ENCODE data around the gene LARGE1.

LARGE1 gene

DNA sequence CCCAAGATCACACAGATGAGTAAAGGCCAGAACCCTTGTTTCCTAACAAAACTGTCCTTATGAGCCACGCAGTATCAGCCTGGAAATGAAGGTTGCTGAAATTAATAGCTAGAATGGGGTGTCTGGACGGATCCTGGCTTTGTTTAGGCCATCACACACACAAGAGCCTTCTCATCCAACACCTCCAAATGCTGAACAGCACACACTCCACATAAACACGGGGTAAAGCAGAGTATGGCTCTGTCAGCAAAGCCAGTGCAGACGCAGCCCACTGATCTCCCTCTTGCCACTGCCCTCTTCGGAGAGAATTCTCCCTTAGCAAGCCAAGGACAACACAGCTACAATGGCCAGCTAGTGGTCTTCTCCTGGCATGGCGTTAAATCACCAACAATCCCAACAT is 469.5 kb downstream of the LARGE1 start:
- Mint-ChIP-seq H3K4me3 (no peak overlapping the region), H3K36me3 (ENCODE audit: low read depth) (no peaks in the 10 kb centered on the region), H3K4me1 (ENCODE audit: low read depth) (no peaks in the 10 kb centered on the region), H3K9me3 (no peaks in the 10 kb centered on the region), H3K27ac (no peak overlapping the region), H3K27me3 (no peaks in the 10 kb centered on the region)

DNA sequence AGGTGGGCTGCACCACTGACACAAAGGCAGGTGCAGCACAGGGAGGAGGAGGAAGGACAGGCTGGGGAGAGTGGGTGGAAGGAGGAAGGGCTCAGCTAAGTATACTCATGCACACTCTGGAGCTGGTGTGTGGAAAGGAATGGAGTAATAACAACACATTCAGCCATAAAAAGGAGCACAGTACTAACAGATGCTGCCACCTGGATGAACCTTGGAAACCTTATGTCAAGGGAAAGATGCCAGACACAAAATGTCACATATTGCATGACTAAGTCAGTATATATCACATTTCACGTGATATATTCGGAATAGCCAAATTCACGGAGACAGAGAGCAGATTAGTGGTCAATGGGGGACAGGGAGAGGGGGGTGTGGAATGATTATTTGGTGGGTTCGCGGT is 472.5 kb downstream of the LARGE1 start:
- no peaks in the 10 kb centered on the region for H3K36me3 Mint-ChIP-seq (ENCODE audit: low read depth)

DNA sequence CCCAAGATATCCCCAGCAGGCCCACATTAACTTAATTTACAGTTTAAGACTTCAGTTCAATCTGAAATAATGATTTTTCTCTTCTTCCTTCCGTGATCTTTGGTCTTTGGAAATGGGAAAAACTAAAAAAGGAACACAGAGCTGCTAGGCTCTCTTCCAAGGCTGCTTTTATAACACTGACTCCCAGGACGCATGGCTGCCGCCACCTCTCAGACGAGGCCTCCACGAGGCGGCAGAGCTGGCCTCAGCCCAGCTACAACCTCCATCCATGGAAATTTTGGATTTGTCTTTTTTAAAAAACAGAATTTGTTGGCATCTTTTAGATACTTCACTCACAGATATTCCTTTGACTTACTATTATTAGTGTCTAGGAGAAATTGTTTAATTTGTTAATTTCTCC is 476.6 kb downstream of the LARGE1 start:
- no peak overlapping the region for H3K4me3 Mint-ChIP-seq
- no peak overlapping the region for H3K27ac Mint-ChIP-seq
- H3K4me1 Mint-ChIP-seq (ENCODE audit: low read depth), result no peaks in the 10 kb centered on the region
- no peaks in the 10 kb centered on the region for H3K27me3 Mint-ChIP-seq
- no peaks in the 10 kb centered on the region for H3K9me3 Mint-ChIP-seq
- no peaks in the 10 kb centered on the region for H3K36me3 Mint-ChIP-seq (ENCODE audit: low read depth)

More for the DNA sequence above, 472.5 kb downstream of the LARGE1 start:
- Mint-ChIP-seq H3K27me3 (no peaks in the 10 kb centered on the region), H3K9me3 (no peaks in the 10 kb centered on the region), H3K4me3 (no peak overlapping the region), H3K4me1 (ENCODE audit: low read depth) (no peaks in the 10 kb centered on the region), H3K27ac (no peak overlapping the region)

DNA sequence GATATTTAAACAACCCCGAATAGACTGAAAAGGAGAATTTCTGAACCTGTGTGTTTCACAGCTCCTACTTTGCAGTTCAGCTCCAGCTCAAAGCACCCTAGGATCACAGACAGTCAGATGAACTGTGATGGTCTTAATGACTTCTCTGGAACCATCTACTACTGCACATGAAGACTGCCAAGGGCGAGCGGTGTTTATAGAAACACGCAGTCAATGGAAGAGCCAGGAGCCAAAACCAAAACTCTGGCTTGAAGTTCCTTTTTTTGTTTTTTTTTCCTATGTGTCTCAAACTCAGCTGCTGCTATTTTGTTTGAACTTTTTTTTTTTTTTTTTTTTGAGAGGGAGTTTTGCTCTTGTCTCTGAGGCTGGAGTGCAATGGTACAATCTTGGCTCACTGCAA is 479.5 kb downstream of the LARGE1 start:
- H3K4me1 Mint-ChIP-seq (ENCODE audit: low read depth), result no peaks in the 10 kb centered on the region
- H3K27me3 Mint-ChIP-seq, result no peaks in the 10 kb centered on the region
- H3K9me3 Mint-ChIP-seq, result no peaks in the 10 kb centered on the region
- no peak overlapping the region for H3K4me3 Mint-ChIP-seq
- no peaks in the 10 kb centered on the region for H3K36me3 Mint-ChIP-seq (ENCODE audit: low read depth)
- no peak overlapping the region for H3K27ac Mint-ChIP-seq

DNA sequence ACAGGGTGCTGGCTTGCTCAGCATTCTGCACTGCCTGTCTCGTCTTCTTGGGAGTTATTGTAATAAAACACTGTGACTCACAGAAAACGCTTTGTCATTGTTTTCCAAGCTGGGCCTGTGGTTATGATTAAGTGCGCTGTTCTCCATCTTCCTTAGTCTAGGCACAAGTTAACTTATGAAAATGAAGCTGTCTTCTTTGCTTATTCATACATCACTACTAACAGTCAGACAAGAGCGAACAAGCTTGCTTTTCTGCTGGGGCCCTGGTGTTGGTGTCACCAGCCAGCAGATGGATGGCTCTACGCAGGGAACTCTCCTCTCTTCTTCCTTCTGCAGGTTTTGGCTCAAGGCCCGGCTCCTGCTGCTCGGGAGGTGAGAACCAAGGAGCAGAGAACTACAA is 482.0 kb downstream of the LARGE1 start:
- H3K4me3 Mint-ChIP-seq, result no peak overlapping the region
- no peaks in the 10 kb centered on the region for H3K36me3 Mint-ChIP-seq (ENCODE audit: low read depth)
- H3K4me1 Mint-ChIP-seq (ENCODE audit: low read depth), result no peaks in the 10 kb centered on the region
- H3K9me3 Mint-ChIP-seq, result no peaks in the 10 kb centered on the region
- H3K27me3 Mint-ChIP-seq, result no peaks in the 10 kb centered on the region
- H3K27ac Mint-ChIP-seq, result no peak overlapping the region

DNA sequence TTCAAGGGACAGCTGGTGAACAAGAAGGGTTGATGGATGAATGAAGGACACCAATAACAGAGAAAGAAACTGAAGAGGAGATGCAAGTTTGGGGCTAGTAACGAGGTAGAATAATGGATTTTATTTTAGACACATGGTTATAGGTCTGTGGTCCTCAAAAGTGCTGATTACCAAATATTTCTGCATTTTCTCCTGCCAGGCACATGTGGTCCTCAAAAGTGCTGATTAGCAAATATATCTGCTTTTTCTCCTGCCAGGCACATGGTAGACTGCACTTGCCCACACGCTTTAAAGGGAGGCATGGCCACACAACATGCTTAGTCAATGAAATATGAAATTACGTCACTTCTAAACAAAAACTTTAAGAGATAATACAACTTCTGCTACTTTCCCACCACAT is 489.0 kb downstream of the LARGE1 start:
- no peak overlapping the region for H3K27ac Mint-ChIP-seq
- no peaks in the 10 kb centered on the region for H3K27me3 Mint-ChIP-seq
- no peak overlapping the region for H3K4me3 Mint-ChIP-seq
- no peaks in the 10 kb centered on the region for H3K36me3 Mint-ChIP-seq (ENCODE audit: low read depth)
- no peaks in the 10 kb centered on the region for H3K9me3 Mint-ChIP-seq
- H3K4me1 Mint-ChIP-seq (ENCODE audit: low read depth), result no peaks in the 10 kb centered on the region

DNA sequence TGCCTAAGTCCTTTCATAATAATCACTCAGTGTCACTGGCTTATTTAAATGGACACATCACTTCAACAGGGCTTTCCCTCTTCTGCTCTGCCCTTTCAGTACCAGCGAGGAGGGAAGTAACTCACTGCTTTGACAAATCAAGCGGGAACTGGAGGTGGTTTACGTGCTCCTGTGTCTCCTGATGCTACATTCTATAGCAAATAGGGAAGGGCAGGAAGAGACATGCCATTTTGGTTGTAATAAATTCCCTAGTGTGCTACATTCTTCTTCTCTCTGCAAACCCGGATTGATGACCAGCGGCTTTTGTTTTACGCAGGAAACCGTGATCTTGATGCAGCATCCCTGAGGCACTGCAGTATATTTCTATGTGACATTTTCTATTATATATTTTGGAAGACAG is 491.0 kb downstream of the LARGE1 start:
- no peaks in the 10 kb centered on the region for H3K27me3 Mint-ChIP-seq
- H3K27ac Mint-ChIP-seq, result no peak overlapping the region
- H3K4me1 Mint-ChIP-seq (ENCODE audit: low read depth), result no peaks in the 10 kb centered on the region
- no peak overlapping the region for H3K4me3 Mint-ChIP-seq
- H3K9me3 Mint-ChIP-seq, result no peaks in the 10 kb centered on the region
- no peaks in the 10 kb centered on the region for H3K36me3 Mint-ChIP-seq (ENCODE audit: low read depth)

DNA sequence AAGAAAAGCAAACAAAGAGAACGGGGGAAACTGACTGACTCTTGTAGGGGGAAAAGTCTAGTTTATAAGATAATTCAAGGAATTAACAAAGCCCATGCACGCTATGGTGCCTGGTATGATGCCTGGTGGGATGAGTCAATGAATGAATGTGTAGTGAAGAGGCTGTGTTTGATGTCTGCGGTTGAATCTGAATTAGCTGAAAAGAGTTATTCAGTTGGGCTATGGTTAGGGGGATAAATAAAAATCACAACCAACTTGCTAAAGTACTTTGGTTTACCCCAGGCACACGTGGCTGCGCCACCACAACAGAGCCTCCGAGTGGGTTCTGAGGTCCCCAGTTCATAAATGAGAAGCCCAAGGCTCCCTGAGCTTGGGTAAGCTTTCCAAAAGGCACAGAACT is 492.8 kb downstream of the LARGE1 start:
- Mint-ChIP-seq H3K36me3 (ENCODE audit: low read depth) (no peaks in the 10 kb centered on the region), H3K9me3 (no peaks in the 10 kb centered on the region), H3K4me1 (ENCODE audit: low read depth) (no peaks in the 10 kb centered on the region), H3K27me3 (no peaks in the 10 kb centered on the region), H3K27ac (no peak overlapping the region), H3K4me3 (no peak overlapping the region)

DNA sequence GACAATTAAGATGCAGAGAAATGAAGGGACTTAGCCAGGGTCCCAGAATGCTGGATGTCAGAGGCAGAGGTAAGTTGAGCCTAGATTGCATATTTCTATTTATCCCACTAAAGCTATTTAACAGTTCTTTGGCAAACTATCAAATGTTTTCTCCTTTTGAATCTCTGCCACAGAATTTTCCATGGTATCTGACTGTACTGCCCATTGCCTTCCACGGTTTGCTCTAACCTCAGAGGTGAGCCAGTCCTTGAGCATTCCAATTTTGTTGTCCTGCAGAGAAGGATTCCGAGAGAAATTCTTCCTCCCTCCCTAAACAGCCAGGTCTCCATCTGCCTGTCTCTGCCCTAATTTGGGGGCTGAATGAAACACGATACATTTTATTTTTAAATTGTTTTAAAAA is 493.8 kb downstream of the LARGE1 start:
- Mint-ChIP-seq H3K27me3 (no peaks in the 10 kb centered on the region), H3K9me3 (no peaks in the 10 kb centered on the region), H3K4me3 (no peak overlapping the region), H3K4me1 (ENCODE audit: low read depth) (no peaks in the 10 kb centered on the region), H3K36me3 (ENCODE audit: low read depth) (no peaks in the 10 kb centered on the region), H3K27ac (no peak overlapping the region)

DNA sequence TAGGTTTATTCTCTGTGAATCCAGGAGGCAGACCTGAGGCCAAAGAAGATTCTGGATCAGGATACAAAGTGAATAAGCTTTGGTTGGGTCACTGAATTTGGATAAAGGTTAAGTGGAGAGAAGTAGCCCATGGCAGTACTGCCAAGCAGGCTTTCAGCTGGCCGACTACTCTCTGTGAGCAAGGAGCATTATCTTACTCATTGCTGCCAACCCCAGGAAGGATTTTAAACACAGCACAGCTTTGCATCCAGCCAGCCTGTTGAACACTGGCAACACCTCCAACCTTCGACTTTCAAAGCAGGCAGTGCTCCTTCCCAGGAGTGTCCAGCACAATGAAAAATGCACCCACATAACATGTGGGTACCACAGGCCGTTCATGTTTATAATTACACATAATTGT is 498.4 kb downstream of the LARGE1 start:
- Mint-ChIP-seq H3K4me3 (no peak overlapping the region), H3K4me1 (ENCODE audit: low read depth) (no peaks in the 10 kb centered on the region), H3K27me3 (no peaks in the 10 kb centered on the region), H3K9me3 (no peaks in the 10 kb centered on the region), H3K36me3 (ENCODE audit: low read depth) (no peaks in the 10 kb centered on the region), H3K27ac (no peak overlapping the region)

DNA sequence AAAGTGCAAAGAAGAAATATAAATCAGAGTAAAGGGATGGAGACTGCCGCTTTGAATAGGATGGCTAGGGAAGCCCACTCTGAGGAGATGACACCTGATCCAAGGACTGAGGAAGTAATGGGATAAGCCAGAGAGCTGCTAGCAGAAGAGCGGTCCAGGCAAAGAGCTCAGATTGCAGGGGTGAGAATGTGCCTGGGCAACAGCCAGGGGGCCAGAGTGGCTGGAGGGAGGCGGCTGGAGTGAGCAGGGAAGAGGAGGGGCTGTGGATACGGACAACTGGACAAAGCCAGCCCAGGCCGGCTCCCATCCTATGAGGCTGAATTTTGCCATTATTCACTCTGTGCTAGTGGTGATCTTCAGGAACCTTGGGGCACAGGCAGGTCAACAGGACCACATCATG is 501.8 kb downstream of the LARGE1 start:
- Mint-ChIP-seq H3K4me1 (ENCODE audit: low read depth) (no peaks in the 10 kb centered on the region), H3K36me3 (ENCODE audit: low read depth) (no peaks in the 10 kb centered on the region), H3K9me3 (peaks cover 6% of the 10 kb centered on the region), H3K4me3 (no peak overlapping the region), H3K27me3 (no peaks in the 10 kb centered on the region), H3K27ac (no peak overlapping the region)

DNA sequence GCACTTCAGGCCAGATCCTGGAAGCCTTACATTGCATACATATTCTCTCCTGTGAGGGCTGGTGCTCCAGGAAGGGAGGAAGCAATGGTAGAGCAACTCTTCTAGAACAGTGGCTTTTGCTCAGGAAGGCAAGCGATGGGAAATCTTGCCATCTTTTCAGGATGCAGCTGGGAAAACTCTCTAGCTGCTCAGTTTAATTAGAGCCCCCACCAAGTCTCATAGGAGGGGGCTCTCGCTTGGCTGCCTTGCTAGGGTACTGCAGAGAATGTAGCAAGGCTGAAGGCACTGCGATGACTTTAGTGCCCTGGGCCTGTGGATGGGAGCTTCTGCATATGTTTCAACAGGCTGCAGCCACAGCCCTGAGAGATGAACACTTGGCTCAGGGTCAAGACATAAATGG is 504.9 kb downstream of the LARGE1 start:
- H3K27me3 Mint-ChIP-seq, result no peaks in the 10 kb centered on the region
- H3K9me3 Mint-ChIP-seq, result peaks cover 6% of the 10 kb centered on the region
- no peak overlapping the region for H3K27ac Mint-ChIP-seq
- no peaks in the 10 kb centered on the region for H3K4me1 Mint-ChIP-seq (ENCODE audit: low read depth)
- no peak overlapping the region for H3K4me3 Mint-ChIP-seq
- H3K36me3 Mint-ChIP-seq (ENCODE audit: low read depth), result no peaks in the 10 kb centered on the region

DNA sequence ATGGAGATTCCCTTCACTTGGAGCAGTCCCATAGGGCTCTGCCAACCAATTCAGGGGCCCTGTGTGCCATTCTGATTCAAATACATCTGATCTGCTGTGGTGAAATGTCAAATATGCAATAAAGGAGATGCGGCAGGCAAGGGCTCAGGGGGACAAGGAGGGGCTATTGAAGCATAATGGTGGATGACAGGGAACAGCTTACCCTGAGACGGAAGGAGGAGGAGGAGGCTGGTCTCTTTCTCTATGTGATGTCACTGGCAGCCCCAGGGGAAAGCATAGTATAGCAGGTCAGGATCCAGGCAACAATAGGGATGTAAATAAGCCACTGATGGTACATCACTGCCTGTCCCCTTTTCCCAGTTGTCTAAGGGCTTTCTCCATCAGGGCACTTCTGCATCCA is 511.2 kb downstream of the LARGE1 start:
- no peak overlapping the region for H3K27ac Mint-ChIP-seq

DNA sequence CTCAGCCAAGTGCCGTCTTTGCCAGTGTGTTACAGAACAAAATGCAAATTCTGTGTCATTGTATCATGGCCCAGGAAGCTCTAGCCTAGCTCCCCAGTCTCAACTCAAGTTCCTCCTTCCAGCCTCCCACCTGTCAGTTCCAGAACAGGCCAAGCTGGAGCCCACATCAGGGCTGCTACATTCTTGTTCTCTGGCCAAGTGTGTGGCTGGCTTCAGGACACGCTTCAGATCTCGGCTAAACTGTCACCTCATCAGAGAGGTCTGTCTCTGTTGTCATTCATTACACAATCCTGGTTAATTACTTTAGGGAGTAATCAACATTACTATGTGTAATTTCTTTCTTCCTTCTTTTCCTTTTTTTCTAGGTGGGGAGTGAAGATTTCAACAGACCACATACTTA is 515.1 kb downstream of the LARGE1 start:
- H3K27ac Mint-ChIP-seq, result no peak overlapping the region
- no peak overlapping the region for H3K4me3 Mint-ChIP-seq
- H3K27me3 Mint-ChIP-seq, result no peaks in the 10 kb centered on the region
- no peaks in the 10 kb centered on the region for H3K36me3 Mint-ChIP-seq (ENCODE audit: low read depth)
- H3K9me3 Mint-ChIP-seq, result no peaks in the 10 kb centered on the region
- H3K4me1 Mint-ChIP-seq (ENCODE audit: low read depth), result no peaks in the 10 kb centered on the region

More for the DNA sequence above, 511.2 kb downstream of the LARGE1 start:
- Mint-ChIP-seq H3K4me1 (ENCODE audit: low read depth) (no peaks in the 10 kb centered on the region), H3K27me3 (no peaks in the 10 kb centered on the region), H3K4me3 (no peak overlapping the region), H3K9me3 (no peaks in the 10 kb centered on the region), H3K36me3 (ENCODE audit: low read depth) (no peaks in the 10 kb centered on the region)

DNA sequence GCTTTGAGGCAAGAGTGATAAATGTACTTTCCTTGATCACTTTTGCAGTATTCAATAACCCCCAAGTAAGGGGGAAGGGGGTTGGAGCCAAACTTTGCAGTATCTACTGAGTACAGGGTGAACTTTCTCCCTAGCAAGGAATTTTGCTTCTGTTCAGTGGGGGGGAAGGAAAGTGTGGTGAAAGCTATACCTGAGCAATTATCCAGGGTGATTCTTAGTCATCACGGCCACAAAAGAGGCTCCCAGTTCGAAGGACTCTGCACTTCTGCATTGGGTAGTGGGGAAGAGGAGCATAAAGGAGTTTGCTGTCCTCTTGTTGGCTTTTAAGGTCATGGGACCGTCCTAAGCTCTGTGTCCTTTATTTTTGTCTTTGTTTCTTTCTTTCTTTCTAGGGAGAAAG is 515.6 kb downstream of the LARGE1 start:
- no peaks in the 10 kb centered on the region for H3K27me3 Mint-ChIP-seq
- H3K9me3 Mint-ChIP-seq, result peaks cover 3% of the 10 kb centered on the region
- no peak overlapping the region for H3K4me3 Mint-ChIP-seq
- H3K27ac Mint-ChIP-seq, result no peak overlapping the region
- H3K4me1 Mint-ChIP-seq (ENCODE audit: low read depth), result no peaks in the 10 kb centered on the region
- no peaks in the 10 kb centered on the region for H3K36me3 Mint-ChIP-seq (ENCODE audit: low read depth)

DNA sequence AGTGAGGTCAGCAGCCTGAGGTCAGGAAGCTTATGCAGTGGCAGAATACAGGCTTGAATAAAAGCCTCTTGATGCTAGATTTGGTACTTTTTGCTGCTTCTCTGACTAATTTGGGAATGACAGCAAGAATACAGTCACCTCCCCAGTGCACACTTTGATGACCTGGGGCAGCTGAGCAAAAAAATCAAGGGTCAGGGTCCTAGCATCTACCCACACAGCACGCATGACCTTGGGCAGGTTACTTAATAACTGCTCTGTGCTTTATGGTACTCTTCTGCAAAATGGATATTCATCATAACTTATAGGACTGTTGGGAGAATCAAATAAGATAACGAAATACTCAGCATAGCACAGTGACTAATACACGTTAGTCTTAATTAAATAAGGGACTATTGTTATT is 518.0 kb downstream of the LARGE1 start:
- Mint-ChIP-seq H3K4me1 (ENCODE audit: low read depth) (no peaks in the 10 kb centered on the region), H3K36me3 (ENCODE audit: low read depth) (no peaks in the 10 kb centered on the region), H3K4me3 (no peak overlapping the region), H3K27ac (no peak overlapping the region), H3K27me3 (no peaks in the 10 kb centered on the region), H3K9me3 (peaks cover 3% of the 10 kb centered on the region)

DNA sequence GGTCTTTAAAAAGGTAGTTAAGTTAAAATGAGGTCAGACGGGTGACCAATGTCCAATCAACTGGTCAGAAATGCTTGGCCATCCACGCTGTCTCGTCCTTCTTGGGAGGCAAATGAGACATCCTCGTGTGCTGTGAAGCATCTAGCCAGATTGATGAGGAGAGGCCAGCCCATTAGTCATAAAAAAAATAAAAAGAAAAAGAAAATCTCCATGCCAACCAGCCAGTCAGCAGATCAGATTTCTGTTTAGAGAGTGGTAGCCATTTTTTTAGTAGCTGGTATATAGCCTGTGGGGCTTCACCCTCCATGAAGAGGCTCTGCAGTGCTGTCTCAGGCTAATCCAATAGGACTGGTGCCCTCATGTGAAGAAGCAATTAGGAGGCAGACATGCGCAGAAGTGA is 519.0 kb downstream of the LARGE1 start:
- Mint-ChIP-seq H3K4me1 (ENCODE audit: low read depth) (no peaks in the 10 kb centered on the region), H3K4me3 (no peak overlapping the region), H3K27me3 (no peaks in the 10 kb centered on the region), H3K9me3 (peaks cover 3% of the 10 kb centered on the region), H3K36me3 (ENCODE audit: low read depth) (no peaks in the 10 kb centered on the region), H3K27ac (no peak overlapping the region)

Measured in stimulated activated naive CD8-positive, alpha-beta T cell treated with anti-CD3 and anti-CD28 coated beads, Interleukin-15, Interleukin-2, amounts not matched to agents 100 ng/mL and 50 ng/mL, for 24 hours (primary cell).